KMS-11 (cell line): Measurements from ENCODE around the gene FKBP5.
"Not testable (repeated sequence)": the region's sequence is repeated elsewhere in the genome, so short reads cannot be mapped to it uniquely, and the experiment has no call there.

Source experiments
- H2AFZ ChIP-seq: fragments of 200-600 bp; sonication (generic); 2 replicates; pipeline ENCODE4 v1.6.1; 2016; ENCODE audit warnings: antibody characterized with exemption, mixed run types, low read depth
- H3K27ac ChIP-seq: fragments of 200-600 bp; sonication (generic); 2 replicates; pipeline ENCODE4 v1.6.1; 2016; ENCODE audit warnings: mild to moderate bottlenecking, mixed run types
- H3K27me3 ChIP-seq: fragments of 200-600 bp; sonication (generic); 2 replicates; pipeline ENCODE4 v1.6.1; 2017; ENCODE audit warnings: mild to moderate bottlenecking, low read depth, mixed run types, moderate library complexity; ENCODE audit not compliant: insufficient read depth
- H3K36me3 ChIP-seq: fragments of 200-600 bp; sonication (generic); 2 replicates; pipeline ENCODE4 v1.6.1; 2017; ENCODE audit warnings: mild to moderate bottlenecking, mixed run types; ENCODE audit not compliant: insufficient read depth
- H3K4me1 ChIP-seq: fragments of 200-600 bp; sonication (generic); 2 replicates; pipeline ENCODE4 v1.6.1; 2016; ENCODE audit warnings: mild to moderate bottlenecking, low read depth, mixed run types; ENCODE audit not compliant: poor library complexity, severe bottlenecking
- H3K4me2 ChIP-seq: fragments of 200-600 bp; sonication (generic); 2 replicates; pipeline ENCODE4 v1.7.0; 2016; ENCODE audit warnings: mild to moderate bottlenecking, mixed run types
- H3K4me3 ChIP-seq: fragments of 200-600 bp; sonication (generic); IDR thresholded peaks from 2 replicates; pipeline ENCODE4 v1.6.1; 2017; ENCODE audit warnings: low read depth, low read length, mixed read lengths; ENCODE audit not compliant: insufficient read depth
- H3K79me2 ChIP-seq: fragments of 200-600 bp; sonication (generic); 2 replicates; pipeline ENCODE4 v1.6.1; 2016; ENCODE audit warnings: low read depth, mixed run types; ENCODE audit not compliant: insufficient read depth
- H3K9ac ChIP-seq: fragments of 200-600 bp; sonication (generic); 2 replicates; pipeline ENCODE4 v1.6.1; 2016; ENCODE audit warnings: mild to moderate bottlenecking, mixed run types
- H4K20me1 ChIP-seq: fragments of 200-600 bp; sonication (generic); 2 replicates; pipeline ENCODE4 v1.6.1; 2016; ENCODE audit warnings: mild to moderate bottlenecking, mixed run types; ENCODE audit not compliant: insufficient read depth
- CTCF ChIP-seq: fragments of 200-600 bp; sonication (generic); conservative IDR thresholded peaks from 2 replicates; pipeline ENCODE4 v1.6.1; 2017; ENCODE audit warnings: low read depth, mild to moderate bottlenecking, antibody characterized with exemption, low read length, moderate library complexity, mixed read lengths

Gene FKBP5

GRCh38 chr6:35601331-35602132 lies 87.2 kb downstream of the FKBP5 start:
- Histone ChIP-seq H3K4me1 (peaks cover 75% of the 10 kb centered on the region), H2AFZ (no peak overlapping the region), H3K27me3 (no peaks in the 10 kb centered on the region), H4K20me1 (no peaks in the 10 kb centered on the region), H3K79me2 (peaks cover 25% of the 10 kb centered on the region; the same call in 1 of the 2 replicates), H3K36me3 (no peaks in the 10 kb centered on the region), H3K4me3 (no peak overlapping the region), H3K4me2 (peak overlapping the region; percentile 91), H3K27ac (peak overlapping the region; percentile 71), H3K9ac (peak overlapping the region; percentile 43)
- peak; percentile 15; the same call in 1 of the 2 replicates for TF ChIP-seq CTCF

- Histone ChIP-seq H3K27ac (peak overlapping the region; percentile 71), H3K4me1 (peaks cover 68% of the 10 kb centered on the region), H3K9ac (peak overlapping the region; percentile 43; the same call in 1 of the 2 replicates), H4K20me1 (no peaks in the 10 kb centered on the region), H3K27me3 (no peaks in the 10 kb centered on the region), H3K4me2 (peak overlapping the region; percentile 91), H3K4me3 (no peak overlapping the region), H3K79me2 (peaks cover 19% of the 10 kb centered on the region; the same call in 1 of the 2 replicates), H2AFZ (no peak overlapping the region), H3K36me3 (no peaks in the 10 kb centered on the region)
- TF ChIP-seq CTCF = no peak
Measured at GRCh38 chr6:35600659-35601125, 88.0 kb downstream of the FKBP5 start.

GRCh38 chr6:35599761-35600658 lies 88.7 kb downstream of the FKBP5 start:
- no peak overlapping the region for H2AFZ ChIP-seq
- no peak for TF ChIP-seq CTCF
- peaks cover 61% of the 10 kb centered on the region for H3K4me1 ChIP-seq
- H3K36me3 ChIP-seq = no peaks in the 10 kb centered on the region
- peaks cover 15% of the 10 kb centered on the region; the same call in 1 of the 2 replicates for H3K79me2 ChIP-seq
- H3K4me3 ChIP-seq = no peak overlapping the region
- H4K20me1 ChIP-seq = no peaks in the 10 kb centered on the region
- no peaks in the 10 kb centered on the region for H3K27me3 ChIP-seq
- peak overlapping the region; percentile 91 for H3K4me2 ChIP-seq
- peak overlapping the region; percentile 71 for H3K27ac ChIP-seq
- no peak overlapping the region; the same call in 1 of the 2 replicates for H3K9ac ChIP-seq

GRCh38 chr6:35598621-35599020 lies 90.1 kb downstream of the FKBP5 start:
- H3K36me3 ChIP-seq, H2AFZ ChIP-seq, H4K20me1 ChIP-seq, H3K9ac ChIP-seq, H3K4me2 ChIP-seq, H3K27ac ChIP-seq, H3K4me3 ChIP-seq, H3K27me3 ChIP-seq: not testable (repeated sequence)
- Histone ChIP-seq H3K4me1 (peaks cover 47% of the 10 kb centered on the region), H3K79me2 (peaks cover 15% of the 10 kb centered on the region; the same call in 1 of the 2 replicates)
